ENCODE measurements around the gene VPS8.

VPS8 gene

DNA sequence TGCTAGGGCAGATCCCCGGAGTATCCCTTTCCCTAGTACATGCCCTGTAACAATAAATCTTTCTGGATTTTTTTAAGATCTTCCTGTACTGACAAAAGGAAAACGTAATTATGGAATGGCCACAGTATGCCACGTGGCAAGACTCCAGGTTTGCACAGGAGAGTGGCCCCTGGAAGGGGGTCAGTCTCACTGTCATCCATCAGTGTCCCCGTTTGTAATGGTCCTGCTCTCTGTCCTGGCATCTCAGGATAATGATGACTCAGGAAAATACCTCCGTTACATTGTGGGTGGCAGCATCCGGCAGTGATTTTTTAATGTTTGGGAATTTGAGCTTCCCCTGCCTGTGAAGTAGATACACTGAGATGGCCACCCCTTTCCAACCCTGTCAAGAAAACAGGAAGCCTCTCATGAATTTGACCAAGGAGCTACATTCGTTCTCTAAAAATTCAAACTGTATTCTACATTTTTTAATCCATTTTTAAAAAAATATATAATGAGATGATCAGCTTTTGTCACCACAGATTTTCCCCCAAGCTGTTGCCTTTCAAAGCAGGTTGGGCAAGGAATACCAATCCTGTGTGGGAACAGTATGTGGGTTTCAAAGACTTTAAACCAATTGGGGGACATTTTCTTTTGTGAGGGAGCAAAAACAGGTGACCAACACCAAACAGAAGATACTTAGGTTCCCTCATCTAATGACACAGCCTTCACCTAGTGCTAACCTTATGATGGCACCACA, 230.5 kb downstream of the VPS8 start:
- TF ChIP-seq ZNF565 (CRISPR knock-in tag; conservative IDR thresholded peaks at IDR 0.05; ENCODE audit: low read depth) (no peak), ZNF70 (CRISPR knock-in tag; IDR thresholded peaks at IDR 0.05) (no peak), ZFP3 (CRISPR knock-in tag; IDR thresholded peaks at IDR 0.05) (no peak), CSDC2 (CRISPR knock-in tag; IDR thresholded peaks at IDR 0.05) (no peak), TOX (CRISPR knock-in tag; IDR thresholded peaks at IDR 0.05; ENCODE audit: borderline replicate concordance) (no peak), TCF4 (CRISPR knock-in tag; IDR thresholded peaks at IDR 0.05; ENCODE audit: borderline replicate concordance) (no peak), ZNF8 (CRISPR knock-in tag; IDR thresholded peaks at IDR 0.05) (no peak), GLIS3 (CRISPR knock-in tag; IDR thresholded peaks at IDR 0.05) (no peak)
- TF ChIP-seq, protein P1, sequence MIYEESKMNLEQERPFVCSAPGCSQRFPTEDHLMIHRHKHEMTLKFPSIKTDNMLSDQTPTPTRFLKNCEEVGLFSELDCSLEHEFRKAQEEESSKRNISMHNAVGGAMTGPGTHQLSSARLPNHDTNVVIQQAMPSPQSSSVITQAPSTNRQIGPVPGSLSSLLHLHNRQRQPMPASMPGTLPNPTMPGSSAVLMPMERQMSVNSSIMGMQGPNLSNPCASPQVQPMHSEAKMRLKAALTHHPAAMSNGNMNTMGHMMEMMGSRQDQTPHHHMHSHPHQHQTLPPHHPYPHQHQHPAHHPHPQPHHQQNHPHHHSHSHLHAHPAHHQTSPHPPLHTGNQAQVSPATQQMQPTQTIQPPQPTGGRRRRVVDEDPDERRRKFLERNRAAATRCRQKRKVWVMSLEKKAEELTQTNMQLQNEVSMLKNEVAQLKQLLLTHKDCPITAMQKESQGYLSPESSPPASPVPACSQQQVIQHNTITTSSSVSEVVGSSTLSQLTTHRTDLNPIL (CRISPR knock-in tag; IDR thresholded peaks at IDR 0.05; ENCODE audit: low read depth) = no peak
- ATAC-seq = no peak

DNA sequence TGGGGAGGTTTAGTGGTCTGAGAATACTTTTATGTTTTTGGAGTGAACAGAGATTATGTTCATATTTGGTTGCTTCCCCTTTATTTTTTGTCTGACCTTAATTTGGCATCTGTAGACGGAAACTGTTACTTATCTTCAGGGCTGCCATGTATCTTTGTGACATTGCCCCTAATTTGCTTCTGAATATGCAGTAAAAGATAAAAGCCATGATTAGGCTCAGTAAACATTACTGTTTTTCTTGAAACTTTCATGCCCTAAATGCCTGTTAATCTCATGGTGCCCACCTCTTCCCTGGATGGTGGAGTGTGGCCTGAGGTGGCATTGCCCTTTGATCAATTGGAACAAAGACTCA, 234.2 kb downstream of the VPS8 start:
- ATAC-seq = no peak

DNA sequence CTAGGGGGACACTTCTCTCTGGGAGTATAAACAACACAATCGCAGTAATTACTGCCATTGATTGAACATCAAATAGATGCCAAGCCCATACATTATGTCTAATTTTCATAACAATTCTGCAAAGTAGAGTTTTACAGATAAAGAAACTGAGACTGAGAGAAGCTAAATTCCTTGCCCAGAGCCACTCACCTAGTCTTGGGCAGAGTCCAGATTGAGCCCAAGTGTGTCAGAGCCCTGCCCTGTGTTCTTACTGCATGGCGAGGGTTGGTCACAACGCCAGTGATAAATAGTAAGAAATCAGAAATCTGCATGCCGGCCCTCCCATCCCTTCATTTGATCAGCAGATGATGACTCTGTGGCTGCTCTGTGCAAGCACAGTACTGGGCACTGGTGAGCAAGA, 234.6 kb downstream of the VPS8 start:
- no peak for ATAC-seq
- no peak for TF ChIP-seq GLIS3 (CRISPR knock-in tag; IDR thresholded peaks at IDR 0.05)
- TF ChIP-seq ZC3H10 (CRISPR knock-in tag; IDR thresholded peaks at IDR 0.05) = no peak
- TF ChIP-seq ARNTL (CRISPR knock-in tag; IDR thresholded peaks at IDR 0.05; ENCODE audit: borderline replicate concordance, low read depth) = no peak
- no peak for TF ChIP-seq ZNF565 (CRISPR knock-in tag; conservative IDR thresholded peaks at IDR 0.05; ENCODE audit: low read depth)

More for the DNA sequence above, 234.2 kb downstream of the VPS8 start:
- TF ChIP-seq GLIS3 (CRISPR knock-in tag; IDR thresholded peaks at IDR 0.05) = no peak
- TF ChIP-seq ZNF70 (CRISPR knock-in tag; IDR thresholded peaks at IDR 0.05) = no peak
- TF ChIP-seq, protein P2, sequence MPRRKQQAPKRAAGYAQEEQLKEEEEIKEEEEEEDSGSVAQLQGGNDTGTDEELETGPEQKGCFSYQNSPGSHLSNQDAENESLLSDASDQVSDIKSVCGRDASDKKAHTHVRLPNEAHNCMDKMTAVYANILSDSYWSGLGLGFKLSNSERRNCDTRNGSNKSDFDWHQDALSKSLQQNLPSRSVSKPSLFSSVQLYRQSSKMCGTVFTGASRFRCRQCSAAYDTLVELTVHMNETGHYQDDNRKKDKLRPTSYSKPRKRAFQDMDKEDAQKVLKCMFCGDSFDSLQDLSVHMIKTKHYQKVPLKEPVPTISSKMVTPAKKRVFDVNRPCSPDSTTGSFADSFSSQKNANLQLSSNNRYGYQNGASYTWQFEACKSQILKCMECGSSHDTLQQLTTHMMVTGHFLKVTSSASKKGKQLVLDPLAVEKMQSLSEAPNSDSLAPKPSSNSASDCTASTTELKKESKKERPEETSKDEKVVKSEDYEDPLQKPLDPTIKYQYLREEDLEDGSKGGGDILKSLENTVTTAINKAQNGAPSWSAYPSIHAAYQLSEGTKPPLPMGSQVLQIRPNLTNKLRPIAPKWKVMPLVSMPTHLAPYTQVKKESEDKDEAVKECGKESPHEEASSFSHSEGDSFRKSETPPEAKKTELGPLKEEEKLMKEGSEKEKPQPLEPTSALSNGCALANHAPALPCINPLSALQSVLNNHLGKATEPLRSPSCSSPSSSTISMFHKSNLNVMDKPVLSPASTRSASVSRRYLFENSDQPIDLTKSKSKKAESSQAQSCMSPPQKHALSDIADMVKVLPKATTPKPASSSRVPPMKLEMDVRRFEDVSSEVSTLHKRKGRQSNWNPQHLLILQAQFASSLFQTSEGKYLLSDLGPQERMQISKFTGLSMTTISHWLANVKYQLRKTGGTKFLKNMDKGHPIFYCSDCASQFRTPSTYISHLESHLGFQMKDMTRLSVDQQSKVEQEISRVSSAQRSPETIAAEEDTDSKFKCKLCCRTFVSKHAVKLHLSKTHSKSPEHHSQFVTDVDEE (CRISPR knock-in tag; IDR thresholded peaks at IDR 0.05) = no peak
- no peak for TF ChIP-seq PPARA (CRISPR knock-in tag; IDR thresholded peaks at IDR 0.05; ENCODE audit: borderline replicate concordance)
- TF ChIP-seq ZNF565 (CRISPR knock-in tag; conservative IDR thresholded peaks at IDR 0.05; ENCODE audit: low read depth) = no peak
- no peak for TF ChIP-seq ZFP30 (CRISPR knock-in tag; IDR thresholded peaks at IDR 0.05)
- TF ChIP-seq, protein P3, sequence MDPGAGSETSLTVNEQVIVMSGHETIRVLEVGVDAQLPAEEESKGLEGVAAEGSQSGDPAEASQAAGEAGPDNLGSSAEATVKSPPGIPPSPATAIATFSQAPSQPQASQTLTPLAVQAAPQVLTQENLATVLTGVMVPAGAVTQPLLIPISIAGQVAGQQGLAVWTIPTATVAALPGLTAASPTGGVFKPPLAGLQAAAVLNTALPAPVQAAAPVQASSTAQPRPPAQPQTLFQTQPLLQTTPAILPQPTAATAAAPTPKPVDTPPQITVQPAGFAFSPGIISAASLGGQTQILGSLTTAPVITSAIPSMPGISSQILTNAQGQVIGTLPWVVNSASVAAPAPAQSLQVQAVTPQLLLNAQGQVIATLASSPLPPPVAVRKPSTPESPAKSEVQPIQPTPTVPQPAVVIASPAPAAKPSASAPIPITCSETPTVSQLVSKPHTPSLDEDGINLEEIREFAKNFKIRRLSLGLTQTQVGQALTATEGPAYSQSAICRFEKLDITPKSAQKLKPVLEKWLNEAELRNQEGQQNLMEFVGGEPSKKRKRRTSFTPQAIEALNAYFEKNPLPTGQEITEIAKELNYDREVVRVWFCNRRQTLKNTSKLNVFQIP (CRISPR knock-in tag; IDR thresholded peaks at IDR 0.05; ENCODE audit: borderline replicate concordance, low read depth) = no peak
- TF ChIP-seq ZC3H10 (CRISPR knock-in tag; IDR thresholded peaks at IDR 0.05) = no peak
- TF ChIP-seq ISL1 (CRISPR knock-in tag; IDR thresholded peaks at IDR 0.05) = no peak
- no peak for TF ChIP-seq SNAI2 (CRISPR knock-in tag; IDR thresholded peaks at IDR 0.05)

DNA sequence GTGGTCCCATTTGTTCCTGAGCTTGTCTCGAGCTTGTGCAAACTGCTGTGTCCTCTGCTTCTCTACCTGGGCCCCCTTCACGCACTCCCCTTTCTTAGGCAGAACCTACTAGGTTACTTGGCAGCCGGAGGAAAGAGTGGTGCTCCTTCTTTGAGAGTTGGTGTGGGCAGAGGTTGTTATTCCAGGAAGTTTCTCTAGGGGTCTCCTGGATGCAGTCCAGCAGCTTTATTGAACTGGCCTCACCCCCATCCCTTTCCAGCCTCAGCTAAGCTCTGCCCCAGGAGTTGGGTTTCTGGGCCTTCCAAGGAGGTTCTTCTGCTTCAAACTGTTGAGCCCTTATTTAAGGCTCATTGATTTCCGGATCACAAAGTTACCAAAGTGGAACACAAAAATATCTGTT, 237.7 kb downstream of the VPS8 start:
- ATAC-seq = no peak
- no peak for TF ChIP-seq ZNF565 (CRISPR knock-in tag; conservative IDR thresholded peaks at IDR 0.05; ENCODE audit: low read depth)
- TF ChIP-seq, protein P2 (CRISPR knock-in tag; IDR thresholded peaks at IDR 0.05) = no peak
- TF ChIP-seq ISL1 (CRISPR knock-in tag; IDR thresholded peaks at IDR 0.05) = no peak
- TF ChIP-seq BACH2 (CRISPR knock-in tag; IDR thresholded peaks at IDR 0.05; ENCODE audit: borderline replicate concordance) = no peak
- TF ChIP-seq, protein P1 (CRISPR knock-in tag; IDR thresholded peaks at IDR 0.05; ENCODE audit: low read depth) = no peak
- TF ChIP-seq ZFP30 (CRISPR knock-in tag; IDR thresholded peaks at IDR 0.05) = no peak
- TF ChIP-seq ZFP3 (CRISPR knock-in tag; IDR thresholded peaks at IDR 0.05) = no peak
